ENCODE data around the gene SMARCC1. TPM values are rescaled to one million over a fixed set of nuclear protein-coding genes. Genes with fewer than 3 reads are reported as not detected.

The SMARCC1 gene
- total RNA-seq, 1 experiment from 2014 or later = 84.2 TPM

DNA sequence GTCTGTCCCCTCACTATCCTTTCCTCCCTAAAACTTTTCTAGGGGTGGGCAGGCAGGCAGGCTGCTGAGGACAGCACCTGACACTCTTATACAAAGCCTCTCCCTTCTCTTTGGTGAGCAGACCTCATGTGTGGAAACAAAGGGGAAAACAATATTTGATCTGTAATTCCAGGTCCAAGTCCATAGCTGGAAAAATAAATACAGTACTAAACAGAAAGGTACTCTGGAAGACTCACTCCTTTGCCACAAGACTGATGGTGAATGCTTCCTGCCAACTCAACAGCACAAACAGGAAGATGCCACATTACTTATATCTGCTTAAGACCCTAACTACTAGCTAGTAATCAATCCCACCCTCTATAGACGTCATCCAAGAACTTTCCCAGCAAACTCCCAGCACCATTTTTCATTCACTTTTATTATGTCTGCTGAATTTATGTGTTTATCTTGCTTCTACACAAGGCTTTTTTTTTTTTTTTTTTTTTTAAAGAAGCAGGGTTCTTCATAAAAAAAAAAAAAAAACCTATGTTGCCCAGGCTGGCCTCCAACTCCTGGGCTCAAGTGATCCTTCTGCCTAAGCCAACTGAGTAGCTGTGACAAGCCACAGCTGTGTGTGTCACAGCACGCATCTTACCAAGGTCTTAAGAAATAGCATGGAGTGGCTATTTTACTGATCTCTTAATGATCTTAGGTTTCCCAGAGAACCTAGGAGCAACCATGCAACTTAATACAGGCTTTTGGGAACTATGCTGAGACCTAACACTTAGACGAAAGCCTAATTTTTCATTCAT is 158.8 kb downstream of the SMARCC1 start:
- TF ChIP-seq, protein P1, sequence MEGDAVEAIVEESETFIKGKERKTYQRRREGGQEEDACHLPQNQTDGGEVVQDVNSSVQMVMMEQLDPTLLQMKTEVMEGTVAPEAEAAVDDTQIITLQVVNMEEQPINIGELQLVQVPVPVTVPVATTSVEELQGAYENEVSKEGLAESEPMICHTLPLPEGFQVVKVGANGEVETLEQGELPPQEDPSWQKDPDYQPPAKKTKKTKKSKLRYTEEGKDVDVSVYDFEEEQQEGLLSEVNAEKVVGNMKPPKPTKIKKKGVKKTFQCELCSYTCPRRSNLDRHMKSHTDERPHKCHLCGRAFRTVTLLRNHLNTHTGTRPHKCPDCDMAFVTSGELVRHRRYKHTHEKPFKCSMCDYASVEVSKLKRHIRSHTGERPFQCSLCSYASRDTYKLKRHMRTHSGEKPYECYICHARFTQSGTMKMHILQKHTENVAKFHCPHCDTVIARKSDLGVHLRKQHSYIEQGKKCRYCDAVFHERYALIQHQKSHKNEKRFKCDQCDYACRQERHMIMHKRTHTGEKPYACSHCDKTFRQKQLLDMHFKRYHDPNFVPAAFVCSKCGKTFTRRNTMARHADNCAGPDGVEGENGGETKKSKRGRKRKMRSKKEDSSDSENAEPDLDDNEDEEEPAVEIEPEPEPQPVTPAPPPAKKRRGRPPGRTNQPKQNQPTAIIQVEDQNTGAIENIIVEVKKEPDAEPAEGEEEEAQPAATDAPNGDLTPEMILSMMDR (IDR thresholded peaks at IDR 0.05) = no peak
- TF ChIP-seq REST (IDR thresholded peaks at IDR 0.05; ENCODE audit: insufficient read depth in 1 of 2, low read depth in 2 of 2, low read length in 1 of 2) = no peak
- TF ChIP-seq POLR2AphosphoS5 (IDR thresholded peaks at IDR 0.05; ENCODE audit: low read depth, low read length) = no peak
- TF ChIP-seq TCF7L2 (IDR thresholded peaks at IDR 0.05; ENCODE audit: low read depth, low read length) = no peak
- no peak for TF ChIP-seq SIN3A (IDR thresholded peaks at IDR 0.05; ENCODE audit: borderline replicate concordance, insufficient read depth, low read depth, low read length)
- no peak overlapping the region for H3K27ac ChIP-seq (ENCODE audit: low read length)
- intact Hi-C loops (cut with micrococcal nuclease; ENCODE audit: unreplicated experiment) = no loop called here
- no peaks in the 10 kb centered on the region for H3K27me3 ChIP-seq (ENCODE audit: control insufficient read depth, insufficient read depth, low read length)
- H3K9me3 ChIP-seq (ENCODE audit: control insufficient read depth, insufficient read depth, low read depth, low read length) = no peaks in the 10 kb centered on the region
- in situ Hi-C loops (cut with HindIII; ENCODE audit: low pct_unique_long_range_greater_than_20kb, low sequenced_read_pairs) = no loop called here
- no peak overlapping the region for H3K4me3 ChIP-seq (ENCODE audit: low read depth in 2 of 2, low read length in 2 of 2)
- no peak for DNase-seq (ENCODE audit: low read depth, low spot score)
- peaks cover 6% of the 10 kb centered on the region; the same call in 1 of the 2 replicates for H3K36me3 ChIP-seq (ENCODE audit: control insufficient read depth, insufficient read depth, low read length)
- ATAC-seq = no peak
- H3K4me1 ChIP-seq (ENCODE audit: control insufficient read depth, insufficient read depth, low read length) = no peaks in the 10 kb centered on the region; the same call in 1 of the 2 replicates
- POLR2A ChIA-PET = no interaction called here
- CTCF ChIA-PET = no interaction called here
- BruUV-seq (replicated peaks) = no TSS peak

- CTCF ChIA-PET = no interaction called here
- H3K27me3 ChIP-seq (ENCODE audit: control insufficient read depth, insufficient read depth, low read length) = no peaks in the 10 kb centered on the region
- peaks cover 11% of the 10 kb centered on the region; the same call in 1 of the 2 replicates for H3K36me3 ChIP-seq (ENCODE audit: control insufficient read depth, insufficient read depth, low read length)
- no peak for DNase-seq (ENCODE audit: low read depth, low spot score)
- POLR2A ChIA-PET = interaction anchor here (0.7 kb wide), 1 partner anchor 154 kb away, joined by 3 read pairs; no protein-coding TSS in a partner anchor
- H3K4me3 ChIP-seq (ENCODE audit: low read depth in 2 of 2, low read length in 2 of 2) = no peak overlapping the region
- ATAC-seq = no peak
- intact Hi-C loops (cut with micrococcal nuclease; ENCODE audit: unreplicated experiment) = no loop called here
- H3K4me1 ChIP-seq (ENCODE audit: control insufficient read depth, insufficient read depth, low read length) = no peaks in the 10 kb centered on the region; the same call in 1 of the 2 replicates
- BruUV-seq (replicated peaks) = no TSS peak
- in situ Hi-C loops (cut with HindIII; ENCODE audit: low pct_unique_long_range_greater_than_20kb, low sequenced_read_pairs) = no loop called here
- no peaks in the 10 kb centered on the region for H3K9me3 ChIP-seq (ENCODE audit: control insufficient read depth, insufficient read depth, low read depth, low read length)
- no peak overlapping the region for H3K27ac ChIP-seq (ENCODE audit: low read length)
- TF ChIP-seq, protein P1 (IDR thresholded peaks at IDR 0.05) = no peak
- TF ChIP-seq SIN3A (IDR thresholded peaks at IDR 0.05; ENCODE audit: borderline replicate concordance, insufficient read depth, low read depth, low read length) (no peak), REST (IDR thresholded peaks at IDR 0.05; ENCODE audit: insufficient read depth in 1 of 2, low read depth in 2 of 2, low read length in 1 of 2) (no peak), TCF7L2 (IDR thresholded peaks at IDR 0.05; ENCODE audit: low read depth, low read length) (no peak), POLR2AphosphoS5 (IDR thresholded peaks at IDR 0.05; ENCODE audit: low read depth, low read length) (no peak)
Observed at GRCh38 chr3:47617086-47618010, 164.3 kb downstream of the SMARCC1 start.

All from Panc1 (cell line).